Subcutaneous adipose tissue (tissue), 4 donors: ENCODE data around the gene PKP4. TPM values are rescaled to one million over a fixed set of nuclear protein-coding genes. Genes with fewer than 3 reads are reported as not detected.

Source experiments
- CTCF ChIP-seq: fragments of 450-650 bp; IDR thresholded peaks from one replicate; pipeline ENCODE4 v1.5.1; 2016; ENCODE audit warnings: low read depth, mild to moderate bottlenecking, control low read depth, antibody characterized with exemption, moderate library complexity
- total RNA-seq, 4 donors: library from RNA; depleted of rRNA; stranded (reverse); fragments of >200 nt; gene quantifications; one replicate each; pipeline ENCODE4 v1.1.0, GENCODE V29; 2016

Gene PKP4
- total RNA-seq, 4 donors from 2014 or later: 29.6 to 90.6 (median 68.0) TPM

GRCh38 chr2:158414538-158414937, 42.2 kb upstream of the PKP4 start:
- no peak for TF ChIP-seq CTCF

- no peak for TF ChIP-seq CTCF
Observed at GRCh38 chr2:158432117-158432516, 24.6 kb upstream of the PKP4 start.

DNA sequence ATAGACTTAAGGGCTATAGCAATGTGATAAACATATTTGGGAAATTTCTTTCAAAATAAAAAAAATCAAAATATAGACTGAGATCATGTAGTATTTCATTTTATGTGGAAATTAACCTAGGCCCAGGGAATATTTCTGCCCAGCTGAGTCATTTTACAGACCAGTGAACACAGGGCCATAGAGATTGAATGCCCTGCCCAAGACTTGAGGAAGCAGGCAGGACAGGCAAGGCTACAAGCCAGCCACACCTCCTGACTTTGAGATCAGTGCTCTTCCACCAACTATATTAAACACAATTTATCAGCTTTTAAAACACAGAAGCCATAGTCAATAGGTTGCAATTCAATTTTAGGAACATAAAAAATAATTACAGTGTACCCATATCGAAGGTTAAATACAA, 13.1 kb upstream of the PKP4 start:
- no peak for TF ChIP-seq CTCF

- TF ChIP-seq CTCF: no peak
Observed at GRCh38 chr2:158457092-158457825, 507 bp downstream of the PKP4 start.

DNA sequence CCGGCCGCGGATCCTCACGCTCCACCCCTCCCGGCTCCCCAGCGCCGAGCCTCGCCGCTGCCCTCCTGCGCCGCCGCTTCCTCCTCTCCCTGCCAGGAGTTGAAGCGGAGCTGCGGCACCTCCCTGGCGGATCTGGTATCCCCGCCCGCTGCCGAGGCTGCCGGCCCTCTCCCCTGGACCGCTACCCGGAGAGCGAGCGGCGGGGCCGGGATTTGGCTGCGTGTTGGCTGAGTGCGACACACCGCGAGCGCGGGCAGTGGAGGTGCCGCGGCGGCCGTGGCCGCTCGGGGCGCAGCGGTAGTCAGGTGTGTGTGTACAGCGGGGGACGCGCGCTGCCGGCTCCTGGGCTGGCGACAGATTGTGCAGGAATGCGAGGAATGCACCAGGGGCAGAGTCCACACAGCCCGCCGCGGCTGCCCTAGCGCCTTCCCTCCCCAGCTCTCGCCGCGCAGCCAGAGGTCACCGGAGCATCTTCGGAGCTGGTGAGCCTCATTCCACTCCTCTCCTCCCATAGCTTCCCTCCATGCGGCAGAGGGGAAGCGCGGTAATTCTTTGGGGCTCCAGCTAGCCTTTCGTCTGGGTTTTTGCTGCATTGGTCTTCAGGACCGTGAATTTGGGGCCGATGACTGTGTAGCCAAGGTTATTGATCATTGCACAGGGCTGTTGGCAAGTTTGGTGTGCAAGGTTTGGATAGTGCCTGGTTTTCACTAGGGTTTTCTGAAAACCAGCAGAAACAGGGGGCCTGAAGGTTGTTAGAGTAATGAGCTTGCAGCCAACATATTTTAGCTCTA, 1.3 kb downstream of the PKP4 start:
- TF ChIP-seq CTCF: no peak

- TF ChIP-seq CTCF: no peak
Observed at GRCh38 chr2:158458617-158458920, 1.8 kb downstream of the PKP4 start.

DNA sequence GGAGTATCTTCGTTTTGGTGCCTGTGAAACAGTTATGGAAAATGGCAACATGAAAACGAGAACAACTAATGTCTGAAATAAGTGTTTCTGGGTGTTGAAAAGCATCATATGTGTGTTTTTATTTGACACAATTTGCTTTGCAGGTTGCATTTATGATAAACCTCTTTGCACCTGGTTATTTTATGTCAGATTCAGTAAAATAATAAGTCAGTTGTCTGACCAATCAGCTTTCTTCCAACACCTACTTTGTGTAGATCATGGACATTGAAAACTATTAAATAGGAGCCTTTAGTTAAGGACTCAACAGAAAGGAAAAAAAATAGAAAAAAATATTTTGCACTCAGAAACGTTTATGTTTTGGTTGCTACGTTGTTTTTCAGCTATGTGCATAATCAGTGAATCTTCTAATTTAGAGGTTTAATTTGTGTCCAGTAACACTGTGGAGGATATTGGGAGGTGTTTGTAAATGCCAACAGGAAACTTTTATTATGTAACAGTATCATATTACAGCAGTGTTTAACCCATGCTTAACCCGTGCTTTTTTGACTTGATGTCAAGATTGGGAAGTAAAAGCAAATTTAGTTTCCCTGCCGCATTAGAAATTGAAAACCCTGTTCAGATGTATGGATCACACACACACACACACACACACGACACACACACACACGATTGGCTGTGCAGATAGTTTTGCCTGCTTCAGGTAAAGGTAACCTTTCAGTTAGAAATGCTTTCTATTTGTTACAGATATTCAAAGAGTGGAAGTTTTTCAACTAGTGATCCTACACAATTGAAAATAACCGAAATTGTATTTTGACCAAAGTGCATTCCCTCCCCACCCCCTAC, 2.6 kb downstream of the PKP4 start:
- TF ChIP-seq CTCF: no peak
